HEK293 (cell line): ENCODE results near the gene EFCAB14.

Experiments used
- CTCF ChIP-seq: fragments of 450-650 bp; formaldehyde crosslinking; IDR thresholded peaks from 2 replicates; pipeline ENCODE4 v1.5.1; 2016; ENCODE audit warnings: missing biosample characterization, missing genetic modification characterization
- ZBTB49 ChIP-seq: fragments of 450-650 bp; formaldehyde crosslinking; IDR thresholded peaks from 2 replicates; pipeline ENCODE4 v1.5.1; 2016; ENCODE audit warnings: missing biosample characterization, missing genetic modification characterization, low read depth
- ZNF416 ChIP-seq: fragments of 450-650 bp; formaldehyde crosslinking; IDR thresholded peaks from 2 replicates; pipeline ENCODE4 v1.5.1; 2016; ENCODE audit warnings: missing biosample characterization, missing genetic modification characterization
- ZNF600 ChIP-seq: fragments of 450-650 bp; formaldehyde crosslinking; IDR thresholded peaks from 2 replicates; pipeline ENCODE4 v1.5.1; 2016; ENCODE audit warnings: missing biosample characterization, missing genetic modification characterization

- TF ChIP-seq CTCF (tag by site-specific recombination) (no peak), ZNF600 (tag by site-specific recombination) (no peak), ZNF416 (tag by site-specific recombination) (no peak), ZBTB49 (no peak)
Observed at GRCh38 chr1:46682064-46682463, 36.9 kb downstream of the EFCAB14 start.
